Endodermal cell (in vitro differentiated cells): ENCODE data around the gene PRDX2. TPM values are rescaled to one million over a fixed set of nuclear protein-coding genes. Genes with fewer than 3 reads are reported as not detected.
A peak's percentile ranks its signal among the peaks of the same experiment; 100 is the strongest.

Source experiments
- DNase-seq: peaks from one replicate; pipeline ENCODE4 v3.0.0-alpha.2; 2017
- H3K27ac ChIP-seq: 2 replicates; pipeline ENCODE4 v1.5.1; 2013; ENCODE audit warnings: mild to moderate bottlenecking, low read depth, low read length, moderate library complexity
- H3K27me3 ChIP-seq: 2 replicates; pipeline ENCODE4 v1.6.1; 2013; ENCODE audit warnings: mild to moderate bottlenecking, low read length, moderate library complexity; ENCODE audit not compliant: insufficient read depth, control insufficient read depth, poor library complexity, severe bottlenecking
- H3K36me3 ChIP-seq: 2 replicates; pipeline ENCODE4 v1.7.0; 2013; ENCODE audit warnings: mild to moderate bottlenecking, low read length, moderate library complexity; ENCODE audit not compliant: control insufficient read depth, insufficient read depth
- H3K4me1 ChIP-seq: one replicate; pipeline ENCODE4 v1.7.0; 2013; ENCODE audit warnings: low read length; ENCODE audit not compliant: control insufficient read depth, insufficient read depth
- H3K4me3 ChIP-seq: 2 replicates; pipeline ENCODE4 v1.5.1; 2013; ENCODE audit warnings: mild to moderate bottlenecking, low read length, moderate library complexity
- H3K9ac ChIP-seq: 2 replicates; pipeline ENCODE4 v1.6.1; 2013; ENCODE audit warnings: mild to moderate bottlenecking, low read length, moderate library complexity; ENCODE audit not compliant: poor library complexity, severe bottlenecking; ENCODE audit errors: extremely low read depth
- H3K9me3 ChIP-seq: 2 replicates; pipeline ENCODE4 v1.6.1; 2013; ENCODE audit warnings: mild to moderate bottlenecking, low read length, moderate library complexity; ENCODE audit not compliant: control insufficient read depth
- H3K27ac Mint-ChIP-seq: 2 replicates; pipeline ENCODE4 v1.8.0; 2020; ENCODE audit warnings: mixed read lengths
- H3K27me3 Mint-ChIP-seq: 2 replicates; pipeline ENCODE4 v1.8.0; 2021; ENCODE audit warnings: mild to moderate bottlenecking, mixed read lengths; ENCODE audit not compliant: insufficient read depth
- H3K36me3 Mint-ChIP-seq: 2 replicates; pipeline ENCODE4 v1.8.0; 2020; ENCODE audit warnings: low read depth, mixed read lengths
- H3K4me1 Mint-ChIP-seq: 2 replicates; pipeline ENCODE4 v1.8.0; 2020; ENCODE audit warnings: mixed read lengths
- H3K4me3 Mint-ChIP-seq: 2 replicates; pipeline ENCODE4 v1.8.0; 2020; ENCODE audit warnings: mild to moderate bottlenecking, moderate library complexity, mixed read lengths
- H3K9me3 Mint-ChIP-seq: 2 replicates; pipeline ENCODE4 v1.8.0; 2020; ENCODE audit warnings: mild to moderate bottlenecking, mixed read lengths
- CTCF ChIP-seq: fragments of 200-600 bp; sonication (generic); conservative IDR thresholded peaks from 2 replicates; pipeline ENCODE4 v1.5.0; 2021; ENCODE audit warnings: antibody characterized with exemption, mild to moderate bottlenecking
- WGBS, 2 experiments: methylation state at CpG; one replicate each; pipeline versions ENCODE4 v1.1.5 to v1.1.7; 2013; ENCODE audit warnings: missing lambda C conversion rate in 2 of 2, mixed read lengths in 1 of 2; ENCODE audit not compliant: insufficient coverage in 1 of 2, insufficient read length in 1 of 2; 5-methylcytosine and 5-hydroxymethylcytosine counted together
- total RNA-seq, 2 donors: library from RNA; stranded (reverse); fragmentation: NEBNext Ultra II Directional in 1 of 2; extraction: Animal tissue kit (Norgen Biotek cat#: 25700) in 1 of 2; gene quantifications; 2 replicates in 1 of 2; 3 replicates in 1 of 2; pipeline ENCODE4 v1.2.1, GENCODE V29; 2021

Gene PRDX2
- total RNA-seq, 2 donors from 2014 or later, result 429 to 507 TPM

GRCh38 chr19:12789904-12790619, 11.5 kb downstream of the PRDX2 start:
- 2% methylated on average over 29 to 56 of the region's 56 CpGs for WGBS, 2 experiments
- peak overlapping the region; percentile 74 for H3K4me3 Mint-ChIP-seq
- TF ChIP-seq CTCF, result no peak
- H3K4me3 ChIP-seq, result peak overlapping the region; percentile 86
- H3K9me3 ChIP-seq, result no peaks in the 10 kb centered on the region
- no peak overlapping the region for H3K9ac ChIP-seq
- peak overlapping the region; percentile 66 for H3K27ac ChIP-seq
- H3K9me3 Mint-ChIP-seq, result no peaks in the 10 kb centered on the region
- DNase-seq, result peak; percentile 98
- peaks cover 9% of the 10 kb centered on the region for H3K27me3 Mint-ChIP-seq
- no peaks in the 10 kb centered on the region for H3K36me3 Mint-ChIP-seq
- H3K27ac Mint-ChIP-seq, result peak overlapping the region; percentile 30
- H3K4me1 Mint-ChIP-seq, result peaks cover 24% of the 10 kb centered on the region
- peaks cover 6% of the 10 kb centered on the region for H3K4me1 ChIP-seq
- H3K27me3 ChIP-seq, result peaks cover 9% of the 10 kb centered on the region
- no peaks in the 10 kb centered on the region for H3K36me3 ChIP-seq

- Mint-ChIP-seq H3K9me3 (no peaks in the 10 kb centered on the region), H3K4me3 (peak overlapping the region; percentile 74), H3K27ac (peak overlapping the region; percentile 73), H3K27me3 (peaks cover 9% of the 10 kb centered on the region), H3K36me3 (no peaks in the 10 kb centered on the region), H3K4me1 (peaks cover 23% of the 10 kb centered on the region)
- H3K9me3 ChIP-seq, result no peaks in the 10 kb centered on the region
- H3K36me3 ChIP-seq, result no peaks in the 10 kb centered on the region
- peaks cover 9% of the 10 kb centered on the region for H3K27me3 ChIP-seq
- H3K27ac ChIP-seq, result peak overlapping the region; percentile 1
- WGBS, 2 experiments, result 5 to 15% methylated on average over 31 to 46 of the region's 46 CpGs
- peak overlapping the region; percentile 8 for H3K4me3 ChIP-seq
- TF ChIP-seq CTCF, result no peak
- no peak overlapping the region for H3K9ac ChIP-seq
- DNase-seq, result no peak
- peaks cover 6% of the 10 kb centered on the region for H3K4me1 ChIP-seq
Observed at GRCh38 chr19:12789098-12789903, 12.3 kb downstream of the PRDX2 start.

- peak overlapping the region; percentile 8 for H3K4me3 ChIP-seq
- H3K36me3 ChIP-seq, result no peaks in the 10 kb centered on the region
- H3K4me1 ChIP-seq, result peaks cover 6% of the 10 kb centered on the region
- Mint-ChIP-seq H3K4me1 (peaks cover 20% of the 10 kb centered on the region), H3K36me3 (no peaks in the 10 kb centered on the region), H3K9me3 (no peaks in the 10 kb centered on the region), H3K27ac (peak overlapping the region; percentile 73), H3K4me3 (peak overlapping the region; percentile 74), H3K27me3 (peaks cover 9% of the 10 kb centered on the region)
- peak; percentile 77 for DNase-seq
- H3K27ac ChIP-seq, result peak overlapping the region; percentile 26
- H3K27me3 ChIP-seq, result peaks cover 9% of the 10 kb centered on the region
- WGBS, 2 experiments, result 17 to 29% methylated on average over 1 to 12 of the region's 12 CpGs
- H3K9ac ChIP-seq, result no peak overlapping the region
- H3K9me3 ChIP-seq, result no peaks in the 10 kb centered on the region
- no peak for TF ChIP-seq CTCF
Observed at GRCh38 chr19:12788682-12789097, 12.9 kb downstream of the PRDX2 start.
